H7 (cell line): ENCODE measurements around the gene AICDA. TPM values are rescaled to one million over a fixed set of nuclear protein-coding genes. Genes with fewer than 3 reads are reported as not detected.

Source experiments
- DNase-seq: peaks from one replicate; pipeline ENCODE4 v3.0.0; 2012
- H3K27me3 ChIP-seq: 2 replicates; pipeline ENCODE4 v1.6.0; 2011; ENCODE audit warnings: mild to moderate bottlenecking, low read length; ENCODE audit not compliant: control insufficient read depth, insufficient read depth
- H3K36me3 ChIP-seq: replicated peaks from 2 replicates; pipeline ENCODE4 v1.5.1; 2011; ENCODE audit warnings: low read length; ENCODE audit not compliant: control insufficient read depth, insufficient read depth
- H3K4me3 ChIP-seq: 2 replicates; pipeline ENCODE4 v1.5.1; 2011; ENCODE audit warnings: low read depth, mild to moderate bottlenecking, control low read depth, low read length, moderate library complexity; ENCODE audit not compliant: insufficient read depth
- total RNA-seq: library from RNA; depleted of rRNA; stranded (reverse); fragments of >200 nt; shearing (Covaris generic); gene quantifications from 2 replicates; pipeline ENCODE4 v1.2.3, GENCODE V29; 2014; rRNA removed

The AICDA gene
- total RNA-seq, 1 experiment from 2014 or later, result not detected

DNA sequence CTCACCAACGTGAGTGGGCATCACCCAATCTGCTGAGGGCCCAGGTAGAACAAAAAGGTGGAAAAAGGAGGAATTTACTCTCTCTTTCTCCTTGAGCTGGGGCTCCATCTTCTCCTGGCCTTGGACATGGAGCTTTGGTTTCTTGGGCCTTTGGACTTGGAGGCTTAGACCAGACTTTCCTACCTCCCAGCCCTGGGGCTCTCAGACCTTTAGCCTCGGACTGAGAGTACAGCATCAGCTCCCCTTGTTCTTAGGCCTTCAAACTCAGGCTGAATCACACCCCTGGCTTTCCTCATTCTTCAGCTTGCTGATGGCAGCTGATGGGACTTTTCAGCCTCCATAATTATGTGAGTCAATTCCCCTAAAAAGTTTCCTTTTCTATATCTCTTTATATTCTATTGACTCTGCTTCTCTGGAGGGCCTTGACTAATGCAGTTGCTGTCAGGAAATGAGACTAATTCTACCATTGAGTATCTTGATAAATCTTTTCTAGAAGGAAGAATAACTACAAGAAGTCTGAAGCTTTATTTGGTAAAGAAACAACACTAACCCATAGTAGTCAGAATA lies 56.0 kb downstream of the AICDA start:
- no peak for DNase-seq
- no peaks in the 10 kb centered on the region for H3K36me3 ChIP-seq
- no peaks in the 10 kb centered on the region for H3K27me3 ChIP-seq
- H3K4me3 ChIP-seq, result no peak overlapping the region

DNA sequence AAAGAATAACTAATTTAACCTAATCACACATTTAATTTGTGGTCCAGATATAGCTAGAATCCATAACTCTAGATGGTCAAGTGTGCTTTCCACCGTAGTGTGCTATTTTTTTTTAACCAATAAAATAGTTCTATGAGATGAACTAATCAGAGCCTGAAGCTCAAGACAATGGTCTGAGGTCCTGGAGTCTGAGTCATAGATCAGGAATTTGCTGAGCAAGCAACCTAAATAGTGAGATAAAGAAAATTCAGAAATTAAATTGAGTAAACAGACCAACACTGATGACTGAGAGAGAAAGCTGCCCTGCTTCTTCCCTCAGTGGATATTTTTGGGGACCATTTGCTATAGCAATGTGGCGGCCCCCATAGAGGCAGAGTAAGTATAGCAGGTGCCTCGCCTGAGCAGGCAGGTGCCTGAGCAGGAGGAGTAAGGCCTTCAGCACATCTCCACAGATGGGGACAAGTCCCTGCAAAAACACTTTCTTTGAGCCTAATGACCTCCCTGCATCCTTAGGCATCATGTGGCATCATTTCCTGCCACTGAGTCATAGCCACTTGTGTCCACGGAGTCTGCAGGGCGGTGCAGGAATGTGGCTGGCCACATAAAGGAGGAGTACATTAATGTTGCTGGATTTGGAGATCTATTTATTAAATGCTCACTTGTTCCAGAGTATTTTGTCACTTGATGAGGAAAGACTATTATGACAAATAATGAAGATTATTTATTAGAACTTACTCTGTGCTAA lies 58.0 kb downstream of the AICDA start:
- Histone ChIP-seq H3K36me3 (no peaks in the 10 kb centered on the region), H3K4me3 (no peak overlapping the region), H3K27me3 (no peaks in the 10 kb centered on the region)
- no peak for DNase-seq

DNA sequence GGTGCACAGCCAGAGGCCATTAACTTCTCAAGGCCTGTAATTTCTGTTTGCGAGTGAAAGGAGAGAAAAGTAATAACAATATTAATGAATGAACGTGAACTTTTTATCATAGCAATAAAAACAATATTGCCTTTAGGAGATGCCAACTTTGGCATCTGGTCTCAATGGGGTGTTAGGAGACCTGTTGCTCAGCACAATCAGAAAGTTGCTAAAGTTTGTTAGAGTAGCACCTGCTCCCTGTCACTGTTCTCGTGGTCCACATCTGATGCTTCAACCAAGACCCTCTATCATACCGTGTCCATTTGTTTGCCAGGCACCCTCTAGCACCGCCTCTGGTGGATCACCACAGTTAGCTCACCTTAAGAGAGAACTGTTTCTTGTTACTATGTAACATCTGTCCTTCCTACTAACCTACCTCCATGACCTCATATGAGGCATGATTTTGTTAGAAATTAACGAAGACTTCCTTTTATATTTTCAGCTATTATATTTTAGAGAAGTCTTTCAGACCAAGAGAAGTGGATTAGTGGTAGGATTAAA lies 59.5 kb downstream of the AICDA start:
- Histone ChIP-seq H3K27me3 (no peaks in the 10 kb centered on the region), H3K36me3 (no peaks in the 10 kb centered on the region), H3K4me3 (no peak overlapping the region)
- DNase-seq, result peak; percentile 38

Other genes with a start within 250 kb of the AICDA start
- gene CLEC6A, start 156.9 kb downstream of the AICDA start, total RNA-seq, result 0.07 and 0.31 TPM in 2 replicates
- 0.07 TPM in 1 of 2 replicates, not detected in the other for gene CLEC4D, start 99.4 kb downstream of the AICDA start, total RNA-seq
- gene CLEC4E, start 72.0 kb downstream of the AICDA start, total RNA-seq, result 0.07 TPM in 1 of 2 replicates, not detected in the other
- gene MFAP5, start 50.0 kb upstream of the AICDA start, total RNA-seq, result 0.42 TPM in 1 of 2 replicates, not detected in the other
- 42.4 and 80.3 TPM in 2 replicates for gene RIMKLB, start 85.1 kb upstream of the AICDA start, total RNA-seq
- 3.9 and 6.1 TPM in 2 replicates for gene A2ML1, start 209.8 kb upstream of the AICDA start, total RNA-seq